Endothelial cell (in vitro differentiated cells): Measurements from ENCODE around the gene ABRACL. TPM values are rescaled to one million over a fixed set of nuclear protein-coding genes. Genes with fewer than 3 reads are reported as not detected.

Source experiments
- DNase-seq: peaks from one replicate; pipeline ENCODE4 v3.0.0; 2021; ENCODE audit warnings: low spot score
- H3K27ac Mint-ChIP-seq: one replicate; pipeline ENCODE4 v1.8.0; 2021; ENCODE audit warnings: mixed read lengths, inconsistent platforms; ENCODE audit not compliant: unreplicated experiment
- H3K27me3 Mint-ChIP-seq: one replicate; pipeline ENCODE4 v1.8.0; 2021; ENCODE audit warnings: mild to moderate bottlenecking, moderate library complexity, mixed read lengths, inconsistent platforms; ENCODE audit not compliant: unreplicated experiment
- H3K36me3 Mint-ChIP-seq: one replicate; pipeline ENCODE4 v1.8.0; 2021; ENCODE audit warnings: mild to moderate bottlenecking, low read depth, mixed read lengths, inconsistent platforms; ENCODE audit not compliant: unreplicated experiment
- H3K4me1 Mint-ChIP-seq: one replicate; pipeline ENCODE4 v1.8.0; 2021; ENCODE audit warnings: mild to moderate bottlenecking, mixed read lengths, inconsistent platforms; ENCODE audit not compliant: unreplicated experiment
- H3K4me3 Mint-ChIP-seq: one replicate; pipeline ENCODE4 v1.8.0; 2021; ENCODE audit warnings: mild to moderate bottlenecking, mixed read lengths, inconsistent platforms; ENCODE audit not compliant: unreplicated experiment
- H3K9me3 Mint-ChIP-seq: one replicate; pipeline ENCODE4 v1.8.0; 2021; ENCODE audit warnings: mixed read lengths, inconsistent platforms; ENCODE audit not compliant: unreplicated experiment
- CTCF ChIP-seq: fragments of 200-600 bp; sonication (generic); IDR thresholded peaks from one replicate; pipeline ENCODE4 v1.5.0; 2021; ENCODE audit warnings: antibody characterized with exemption; ENCODE audit not compliant: unreplicated experiment
- total RNA-seq: library from RNA; stranded (reverse); fragmentation: NEBNext Ultra II Directional; extraction: Animal tissue kit (Norgen Biotek cat#: 25700); gene quantifications from one replicate; pipeline ENCODE4 v1.2.1, GENCODE V29; 2021; ENCODE audit not compliant: unreplicated experiment

ABRACL gene
- total RNA-seq, 1 donor from 2014 or later = 117 TPM

- H3K9me3 Mint-ChIP-seq = no peaks in the 10 kb centered on the region
- TF ChIP-seq CTCF = no peak
- no peaks in the 10 kb centered on the region for H3K27me3 Mint-ChIP-seq
- peaks cover 3% of the 10 kb centered on the region for H3K4me1 Mint-ChIP-seq
- no peaks in the 10 kb centered on the region for H3K36me3 Mint-ChIP-seq
- H3K4me3 Mint-ChIP-seq = no peak overlapping the region
- no peak overlapping the region for H3K27ac Mint-ChIP-seq
- DNase-seq = no peak
Measured at GRCh38 chr6:139080255-139080920, 51.8 kb downstream of the ABRACL start.

GRCh38 chr6:139081471-139081870, 52.9 kb downstream of the ABRACL start:
- Mint-ChIP-seq H3K27me3 (no peaks in the 10 kb centered on the region), H3K4me3 (no peak overlapping the region), H3K36me3 (no peaks in the 10 kb centered on the region), H3K9me3 (no peaks in the 10 kb centered on the region), H3K4me1 (peaks cover 3% of the 10 kb centered on the region), H3K27ac (no peak overlapping the region)
- no peak for TF ChIP-seq CTCF
- no peak for DNase-seq

- H3K4me3 Mint-ChIP-seq = no peak overlapping the region
- peaks cover 3% of the 10 kb centered on the region for H3K4me1 Mint-ChIP-seq
- H3K36me3 Mint-ChIP-seq = no peaks in the 10 kb centered on the region
- no peaks in the 10 kb centered on the region for H3K27me3 Mint-ChIP-seq
- no peak for TF ChIP-seq CTCF
- H3K9me3 Mint-ChIP-seq = no peaks in the 10 kb centered on the region
- no peak for DNase-seq
- no peak overlapping the region for H3K27ac Mint-ChIP-seq
Measured at GRCh38 chr6:139082370-139082769, 53.8 kb downstream of the ABRACL start.

GRCh38 chr6:139091826-139092225, 63.3 kb downstream of the ABRACL start:
- Mint-ChIP-seq H3K4me1 (no peaks in the 10 kb centered on the region), H3K36me3 (no peaks in the 10 kb centered on the region), H3K9me3 (no peaks in the 10 kb centered on the region), H3K27ac (no peak overlapping the region), H3K27me3 (no peaks in the 10 kb centered on the region), H3K4me3 (no peak overlapping the region)
- no peak for TF ChIP-seq CTCF
- DNase-seq = no peak

Other genes with a start within 250 kb of the ABRACL start
- not detected for gene ECT2L, start 232.7 kb upstream of the ABRACL start, total RNA-seq
- gene REPS1, start 40.5 kb upstream of the ABRACL start, total RNA-seq = 50.4 TPM
- gene HECA, start 106.3 kb downstream of the ABRACL start, total RNA-seq = 36.7 TPM